Astrocyte (in vitro differentiated cells and primary cell): ENCODE results near the gene SPATA16. TPM values are rescaled to one million over a fixed set of nuclear protein-coding genes. Genes with fewer than 3 reads are reported as not detected.
A peak's percentile ranks its signal among the peaks of the same experiment; 100 is the strongest.

ENCODE experiments used
- DNase-seq: peaks from one replicate; pipeline ENCODE4 v3.0.0-alpha.2; 2010; ENCODE audit warnings: low read depth
- FAIRE-seq: peaks from 2 replicates; lab custom pipeline; 2011; peaks lifted over from hg19 to GRCh38; lab: Jason Lieb, UNC
- H2AFZ ChIP-seq: 2 replicates; pipeline ENCODE4 v1.6.0; 2012; ENCODE audit warnings: low read depth, low read length, inconsistent platforms
- H3K27ac ChIP-seq: 2 replicates; pipeline ENCODE4 v1.5.1; 2011; ENCODE audit warnings: low read depth, low read length, inconsistent platforms
- H3K27me3 ChIP-seq: 2 replicates; pipeline ENCODE4 v1.6.0; 2011; ENCODE audit warnings: low read length, inconsistent platforms; ENCODE audit not compliant: insufficient read depth
- H3K36me3 ChIP-seq: 2 replicates; pipeline ENCODE4 v1.5.1; 2011; ENCODE audit warnings: low read length, inconsistent platforms; ENCODE audit not compliant: insufficient read depth
- H3K4me1 ChIP-seq: 2 replicates; pipeline ENCODE4 v1.5.1; 2011; ENCODE audit warnings: low read length, inconsistent platforms; ENCODE audit not compliant: insufficient read depth
- H3K4me2 ChIP-seq: 2 replicates; pipeline ENCODE4 v1.6.0; 2012; ENCODE audit warnings: low read length, inconsistent platforms
- H3K4me3 ChIP-seq: 2 replicates; pipeline ENCODE4 v1.5.1; 2011; ENCODE audit warnings: low read depth, mild to moderate bottlenecking, low read length, inconsistent platforms; ENCODE audit not compliant: insufficient read depth
- H3K79me2 ChIP-seq: 2 replicates; pipeline ENCODE4 v1.6.0; 2012; ENCODE audit warnings: mild to moderate bottlenecking, low read length, inconsistent platforms; ENCODE audit not compliant: insufficient read depth
- H3K9ac ChIP-seq: 2 replicates; pipeline ENCODE4 v1.6.0; 2012; ENCODE audit warnings: mild to moderate bottlenecking, low read length, inconsistent platforms
- H3K9me3 ChIP-seq: 2 replicates; pipeline ENCODE4 v1.5.1; 2012; ENCODE audit warnings: low read depth, mild to moderate bottlenecking, low read length, inconsistent platforms; ENCODE audit not compliant: insufficient read depth
- H4K20me1 ChIP-seq: 2 replicates; pipeline ENCODE4 v1.6.0; 2012; ENCODE audit warnings: low read length, inconsistent platforms; ENCODE audit not compliant: insufficient read depth
- H3K27ac Mint-ChIP-seq: one replicate; pipeline ENCODE4 v1.8.0; 2021; ENCODE audit warnings: mild to moderate bottlenecking, mixed read lengths; ENCODE audit not compliant: unreplicated experiment
- H3K27me3 Mint-ChIP-seq: one replicate; pipeline ENCODE4 v1.8.0; 2021; ENCODE audit warnings: low read depth, mixed read lengths; ENCODE audit not compliant: unreplicated experiment
- H3K36me3 Mint-ChIP-seq: one replicate; pipeline ENCODE4 v1.8.0; 2021; ENCODE audit warnings: low read depth, mixed read lengths; ENCODE audit not compliant: unreplicated experiment
- H3K4me1 Mint-ChIP-seq: one replicate; pipeline ENCODE4 v1.8.0; 2021; ENCODE audit warnings: low read depth, mixed read lengths; ENCODE audit not compliant: unreplicated experiment
- H3K4me3 Mint-ChIP-seq: one replicate; pipeline ENCODE4 v1.8.0; 2021; ENCODE audit warnings: mild to moderate bottlenecking, moderate library complexity, mixed read lengths; ENCODE audit not compliant: unreplicated experiment
- H3K9me3 Mint-ChIP-seq: one replicate; pipeline ENCODE4 v1.8.0; 2021; ENCODE audit warnings: mild to moderate bottlenecking, mixed read lengths; ENCODE audit not compliant: unreplicated experiment
- CTCF ChIP-seq: IDR thresholded peaks from 2 replicates; pipeline ENCODE4 v1.5.1; 2011; ENCODE audit warnings: low read depth, mild to moderate bottlenecking, inconsistent platforms, low read length, moderate library complexity; ENCODE audit not compliant: insufficient read depth
- EZH2 ChIP-seq: IDR thresholded peaks from 2 replicates; pipeline ENCODE4 v1.6.1; 2012; ENCODE audit warnings: mild to moderate bottlenecking, low read length, inconsistent platforms; ENCODE audit not compliant: insufficient read depth
- total RNA-seq: library from RNA; stranded (reverse); gene quantifications from 2 replicates; pipeline ENCODE4 v1.2.1, GENCODE V29; 2021

The SPATA16 gene
- total RNA-seq, 1 donor from 2014 or later, result not detected

- Histone ChIP-seq H3K36me3 (no peaks in the 10 kb centered on the region), H3K27ac (no peak overlapping the region), H4K20me1 (no peaks in the 10 kb centered on the region), H3K79me2 (no peaks in the 10 kb centered on the region), H3K9me3 (no peaks in the 10 kb centered on the region), H3K4me3 (no peak overlapping the region), H3K9ac (no peak overlapping the region), H3K27me3 (no peaks in the 10 kb centered on the region), H2AFZ (no peak overlapping the region), H3K4me2 (no peak overlapping the region), H3K4me1 (peaks cover 19% of the 10 kb centered on the region)
- H3K4me3 Mint-ChIP-seq, result no peak overlapping the region
- no peak overlapping the region for H3K27ac Mint-ChIP-seq
- TF ChIP-seq CTCF (no peak), EZH2 (no peak)
- no peaks in the 10 kb centered on the region for H3K27me3 Mint-ChIP-seq
- FAIRE-seq, result no peak
- H3K9me3 Mint-ChIP-seq, result no peaks in the 10 kb centered on the region
- peaks cover 10% of the 10 kb centered on the region for H3K4me1 Mint-ChIP-seq
- H3K36me3 Mint-ChIP-seq, result no peaks in the 10 kb centered on the region
- DNase-seq, result peak; percentile 55
Observed at GRCh38 chr3:172859041-172859440, 282.0 kb downstream of the SPATA16 start.

DNA sequence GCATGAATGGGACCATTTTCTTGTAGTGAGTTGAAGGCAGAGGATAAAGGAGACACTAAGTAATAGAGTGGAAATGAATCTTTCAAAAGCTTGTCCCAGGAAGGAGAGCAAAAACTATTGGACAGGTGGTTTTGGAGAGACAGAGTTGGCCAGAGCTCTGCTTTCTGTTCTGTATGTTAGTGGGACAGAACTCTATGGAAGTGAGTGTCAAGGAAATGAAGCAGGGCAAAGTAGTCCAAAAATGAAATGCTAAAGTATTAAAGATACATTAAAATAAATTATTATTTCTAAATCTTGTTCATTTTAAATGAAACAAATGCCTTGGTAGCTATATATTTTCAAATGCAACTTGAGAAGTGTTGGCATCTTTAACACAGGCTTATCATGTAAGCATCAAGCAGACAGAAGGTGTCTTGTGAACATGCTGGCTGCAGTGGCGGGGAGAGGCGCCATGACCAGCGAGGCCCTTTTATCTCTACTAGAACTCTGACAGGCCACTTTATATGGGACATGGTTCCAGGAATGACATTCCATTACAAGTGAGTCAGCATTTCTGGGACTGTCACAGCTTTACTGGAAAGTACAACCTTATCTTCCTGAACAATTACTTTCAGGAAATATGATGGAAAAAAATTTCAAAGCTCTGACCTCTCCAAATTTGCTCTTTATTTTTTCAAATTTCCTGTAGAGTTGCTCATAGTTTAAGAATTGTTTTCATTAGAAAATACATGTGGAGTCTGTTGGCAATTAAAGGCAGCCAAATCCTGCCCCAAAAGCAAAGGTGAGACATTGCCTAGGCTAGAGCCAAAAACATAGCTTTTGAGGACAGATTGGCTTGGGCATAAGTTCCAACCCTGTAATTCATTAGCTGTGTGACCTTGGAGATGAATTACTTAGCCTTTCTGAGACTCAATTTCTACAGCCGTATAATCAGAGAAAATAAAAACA is 284.0 kb downstream of the SPATA16 start:
- Histone ChIP-seq H3K4me1 (peaks cover 19% of the 10 kb centered on the region), H2AFZ (no peak overlapping the region), H3K4me3 (no peak overlapping the region), H3K9me3 (no peaks in the 10 kb centered on the region), H3K36me3 (no peaks in the 10 kb centered on the region), H3K4me2 (peak overlapping the region; percentile 30), H4K20me1 (no peaks in the 10 kb centered on the region), H3K79me2 (no peaks in the 10 kb centered on the region), H3K9ac (no peak overlapping the region), H3K27me3 (no peaks in the 10 kb centered on the region), H3K27ac (no peak overlapping the region)
- no peaks in the 10 kb centered on the region for H3K9me3 Mint-ChIP-seq
- TF ChIP-seq EZH2, result no peak
- TF ChIP-seq CTCF, result no peak
- no peak overlapping the region for H3K4me3 Mint-ChIP-seq
- peaks cover 10% of the 10 kb centered on the region for H3K4me1 Mint-ChIP-seq
- FAIRE-seq, result no peak
- no peak overlapping the region for H3K27ac Mint-ChIP-seq
- peak; percentile 71 for DNase-seq
- H3K36me3 Mint-ChIP-seq, result no peaks in the 10 kb centered on the region
- H3K27me3 Mint-ChIP-seq, result no peaks in the 10 kb centered on the region

DNA sequence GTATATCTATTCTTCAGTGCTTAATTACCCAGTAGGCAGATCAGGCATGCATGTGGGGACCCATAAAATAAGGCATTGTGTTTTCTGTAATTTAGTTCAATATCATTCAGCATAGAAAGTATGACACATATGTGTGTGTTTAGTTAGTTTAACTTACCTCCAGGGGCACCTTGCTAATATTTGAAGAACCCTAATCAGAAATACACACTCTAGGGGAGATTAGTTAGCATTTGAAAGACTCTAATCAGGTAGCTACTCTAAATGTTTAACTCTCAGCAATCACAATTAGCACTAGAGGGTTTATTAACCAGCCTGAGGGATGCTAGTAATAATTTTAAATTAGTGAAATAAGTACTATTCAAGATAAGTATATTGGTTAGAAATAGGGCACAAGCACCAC is 286.0 kb downstream of the SPATA16 start:
- FAIRE-seq (no peak), DNase-seq (no peak)
- H3K4me3 Mint-ChIP-seq, result no peak overlapping the region
- no peak overlapping the region for H3K27ac Mint-ChIP-seq
- no peaks in the 10 kb centered on the region for H3K36me3 ChIP-seq
- no peak overlapping the region for H3K27ac ChIP-seq
- H3K9ac ChIP-seq, result no peak overlapping the region
- no peak overlapping the region for H2AFZ ChIP-seq
- no peaks in the 10 kb centered on the region for H3K27me3 ChIP-seq
- no peaks in the 10 kb centered on the region for H3K9me3 Mint-ChIP-seq
- no peaks in the 10 kb centered on the region for H3K9me3 ChIP-seq
- H3K4me2 ChIP-seq, result no peak overlapping the region
- H3K27me3 Mint-ChIP-seq, result no peaks in the 10 kb centered on the region
- H3K4me3 ChIP-seq, result no peak overlapping the region
- no peaks in the 10 kb centered on the region for H4K20me1 ChIP-seq
- no peaks in the 10 kb centered on the region for H3K36me3 Mint-ChIP-seq
- TF ChIP-seq CTCF (no peak), EZH2 (no peak)
- H3K79me2 ChIP-seq, result no peaks in the 10 kb centered on the region
- peaks cover 19% of the 10 kb centered on the region for H3K4me1 ChIP-seq
- H3K4me1 Mint-ChIP-seq, result peaks cover 10% of the 10 kb centered on the region
